Measurements from ENCODE around the gene CD101. TPM values are rescaled to one million over a fixed set of nuclear protein-coding genes. Genes with fewer than 3 reads are reported as not detected.

Gene CD101
- total and polyA plus RNA-seq, 2 experiments from 2014 or later = 0.43 to 0.92 TPM

- no peaks in the 10 kb centered on the region for H3K4me1 ChIP-seq (ENCODE audit: low read depth)
- no peak overlapping the region for H3K4me3 ChIP-seq
- TF ChIP-seq CTCF (IDR thresholded peaks at IDR 0.05; ENCODE audit: low read depth, low read length) = no peak
- no peak overlapping the region for H3K27ac ChIP-seq
- no peaks in the 10 kb centered on the region for H3K27me3 ChIP-seq
- DNase-seq (ENCODE audit: low read depth in 1 of 2, low spot score in 1 of 2) = no peak
- H3K9me3 ChIP-seq (ENCODE audit: low read depth) = no peaks in the 10 kb centered on the region
- H3K36me3 ChIP-seq = no peaks in the 10 kb centered on the region
These were observed 12.6 kb downstream of the CD101 start for GRCh38 chr1:117014209-117014608.

GRCh38 chr1:117015724-117016123 lies 14.2 kb downstream of the CD101 start:
- no peak for TF ChIP-seq CTCF (IDR thresholded peaks at IDR 0.05; ENCODE audit: low read depth, low read length)
- DNase-seq (ENCODE audit: low read depth in 1 of 2, low spot score in 1 of 2) = no peak
- Histone ChIP-seq H3K4me1 (ENCODE audit: low read depth) (no peaks in the 10 kb centered on the region), H3K4me3 (no peak overlapping the region), H3K9me3 (ENCODE audit: low read depth) (no peaks in the 10 kb centered on the region), H3K27ac (no peak overlapping the region), H3K36me3 (no peaks in the 10 kb centered on the region), H3K27me3 (no peaks in the 10 kb centered on the region)

- DNase-seq (ENCODE audit: low read depth in 1 of 2, low spot score in 1 of 2) = no peak
- TF ChIP-seq CTCF (IDR thresholded peaks at IDR 0.05; ENCODE audit: low read depth, low read length) = no peak
- H3K4me1 ChIP-seq (ENCODE audit: low read depth) = no peaks in the 10 kb centered on the region
- H3K4me3 ChIP-seq = no peak overlapping the region
- H3K36me3 ChIP-seq = no peaks in the 10 kb centered on the region
- H3K27ac ChIP-seq = no peak overlapping the region
- no peaks in the 10 kb centered on the region for H3K9me3 ChIP-seq (ENCODE audit: low read depth)
- H3K27me3 ChIP-seq = no peaks in the 10 kb centered on the region
These were observed 15.5 kb downstream of the CD101 start for GRCh38 chr1:117017062-117017461.

- peak in 1 of 2 donors; percentile 27 for DNase-seq (ENCODE audit: low read depth in 1 of 2, low spot score in 1 of 2)
- Histone ChIP-seq H3K27me3 (no peaks in the 10 kb centered on the region), H3K27ac (no peak overlapping the region), H3K9me3 (ENCODE audit: low read depth) (no peaks in the 10 kb centered on the region), H3K4me3 (no peak overlapping the region), H3K4me1 (ENCODE audit: low read depth) (no peaks in the 10 kb centered on the region), H3K36me3 (no peaks in the 10 kb centered on the region)
- no peak for TF ChIP-seq CTCF (IDR thresholded peaks at IDR 0.05; ENCODE audit: low read depth, low read length)
These were observed 16.1 kb downstream of the CD101 start for GRCh38 chr1:117017648-117018047.

- Histone ChIP-seq H3K9me3 (ENCODE audit: low read depth) (no peaks in the 10 kb centered on the region), H3K36me3 (no peaks in the 10 kb centered on the region), H3K27me3 (no peaks in the 10 kb centered on the region), H3K27ac (no peak overlapping the region), H3K4me3 (no peak overlapping the region), H3K4me1 (ENCODE audit: low read depth) (no peaks in the 10 kb centered on the region)
- DNase-seq (ENCODE audit: low read depth in 1 of 2, low spot score in 1 of 2) = no peak
- TF ChIP-seq CTCF (IDR thresholded peaks at IDR 0.05; ENCODE audit: low read depth, low read length) = no peak
These were observed 19.1 kb downstream of the CD101 start for GRCh38 chr1:117020526-117021156.
